HG03159 (cell line): Measurements from ENCODE around the gene SERPINB1.
"Not testable (repeated sequence)": the region's sequence is repeated elsewhere in the genome, so short reads cannot be mapped to it uniquely, and the experiment has no call there.

Experiments used
- ATAC-seq: cut with Tn5 transposase; IDR thresholded peaks from one replicate; pipeline ENCODE4 v1.9.1; 2021; ENCODE audit warnings: mild to moderate bottlenecking, moderate library complexity; ENCODE audit not compliant: unreplicated experiment

The SERPINB1 gene

DNA sequence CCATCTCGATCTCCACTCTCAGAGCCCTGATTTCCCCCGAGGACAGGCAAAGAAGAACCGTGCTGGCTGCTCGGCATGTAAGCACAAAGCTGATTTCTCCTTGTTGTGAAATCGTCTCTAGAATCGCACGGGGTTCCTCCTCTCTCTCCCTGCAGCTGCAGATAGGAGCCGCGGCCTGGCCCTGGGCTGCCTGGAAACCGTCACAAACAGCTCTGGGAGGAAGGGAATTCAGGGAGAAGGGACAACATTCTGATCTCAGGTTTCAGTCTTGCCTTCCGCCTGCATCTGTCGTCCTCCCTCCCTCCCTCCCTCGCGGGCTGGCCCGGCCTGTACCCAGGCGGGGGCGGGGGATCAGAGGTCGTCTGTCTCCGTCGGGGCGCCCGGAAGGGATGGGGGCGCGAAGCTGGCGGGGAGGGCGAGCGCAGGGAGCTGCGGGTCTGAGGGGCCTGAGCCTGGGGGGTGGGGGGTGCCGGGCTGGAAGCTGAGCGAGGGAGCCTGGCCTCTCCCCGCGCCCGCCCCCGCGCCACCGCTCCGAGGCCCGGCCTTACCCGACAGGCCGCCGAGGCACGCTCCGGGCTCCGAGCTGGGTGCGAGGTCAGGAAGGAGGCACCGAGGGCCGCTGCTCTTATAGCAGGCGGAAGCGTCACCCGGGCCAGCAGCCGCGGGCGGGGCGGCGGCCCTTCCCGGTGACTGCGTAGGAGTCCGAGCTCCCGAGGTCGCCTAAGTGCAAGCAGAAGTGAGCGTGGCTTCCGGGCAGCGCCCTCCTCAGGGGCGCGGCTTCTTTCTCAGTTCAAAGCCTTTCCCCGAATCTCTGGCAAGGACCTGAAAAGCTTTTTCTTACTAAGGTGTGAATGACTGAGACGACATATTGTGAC, at the start of gene SERPINB1:
TSS of gene SERPINB1 (minus strand) at position 600 of the 875 bp plus-strand sequence. CDS start 1,277 bp downstream, outside the sequence.
- no peak for ATAC-seq

DNA sequence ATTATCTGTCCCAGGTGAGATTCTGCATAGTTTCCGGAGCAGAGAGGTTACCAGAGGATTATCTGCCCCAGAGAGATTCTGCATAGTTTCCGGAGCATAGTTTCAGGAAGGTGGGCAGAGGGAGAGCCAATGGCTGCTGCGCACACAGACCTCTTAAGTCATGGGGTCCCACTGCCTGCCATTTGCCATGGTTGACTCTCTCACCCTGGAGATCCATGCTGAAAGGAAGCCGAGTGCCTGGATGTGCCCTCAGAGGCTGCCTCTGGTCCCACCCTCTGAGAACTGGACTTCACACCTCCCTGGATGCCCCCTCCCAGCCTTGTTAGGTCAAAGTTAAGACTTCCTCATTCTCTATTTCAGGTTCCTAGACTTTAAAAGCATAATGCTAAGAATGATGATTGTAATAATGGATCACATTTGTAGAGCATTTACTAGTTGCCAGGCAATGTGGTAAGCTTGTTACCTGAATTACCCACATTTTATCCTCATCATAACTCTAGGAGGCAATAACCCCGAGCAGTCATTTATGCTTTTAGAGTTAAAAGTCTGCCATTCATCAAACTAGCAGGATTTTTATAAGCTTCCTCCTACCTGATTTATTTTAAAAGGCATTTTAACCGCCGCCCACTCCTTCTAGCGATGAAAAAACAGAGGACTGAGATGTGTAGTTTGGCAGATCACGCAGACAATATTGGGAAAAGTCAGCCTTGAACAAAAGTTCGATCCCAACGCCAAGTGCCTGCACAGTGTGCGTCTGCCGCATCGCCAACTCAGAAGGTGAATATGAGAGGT, 49.5 kb upstream of the SERPINB1 start:
- ATAC-seq, result no peak

GRCh38 chr6:2885967-2886735, 44.5 kb upstream of the SERPINB1 start:
- no peak for ATAC-seq

- no peak for ATAC-seq
These were observed 43.1 kb upstream of the SERPINB1 start for GRCh38 chr6:2884804-2885203.

GRCh38 chr6:2883673-2884072, 42.0 kb upstream of the SERPINB1 start:
- ATAC-seq, result no peak

DNA sequence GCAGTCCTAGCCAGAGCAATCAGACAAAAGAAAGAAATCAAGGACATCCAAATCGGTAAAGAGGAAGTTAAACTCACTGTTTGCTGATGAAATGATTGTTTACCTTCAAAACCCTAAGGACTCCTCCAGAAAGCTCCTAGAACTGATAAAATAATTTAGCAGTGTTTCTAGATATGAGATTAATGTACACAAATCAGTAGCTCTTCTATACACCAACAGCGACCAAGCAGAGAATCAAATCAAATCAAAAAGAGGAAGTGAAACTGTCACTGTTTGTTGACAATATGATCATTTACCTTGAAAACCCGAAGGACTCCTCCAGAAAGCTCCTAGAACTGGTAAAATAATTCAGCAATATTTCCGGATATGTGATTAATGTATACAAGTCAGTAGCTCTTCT, 39.8 kb upstream of the SERPINB1 start:
- ATAC-seq, result no peak

DNA sequence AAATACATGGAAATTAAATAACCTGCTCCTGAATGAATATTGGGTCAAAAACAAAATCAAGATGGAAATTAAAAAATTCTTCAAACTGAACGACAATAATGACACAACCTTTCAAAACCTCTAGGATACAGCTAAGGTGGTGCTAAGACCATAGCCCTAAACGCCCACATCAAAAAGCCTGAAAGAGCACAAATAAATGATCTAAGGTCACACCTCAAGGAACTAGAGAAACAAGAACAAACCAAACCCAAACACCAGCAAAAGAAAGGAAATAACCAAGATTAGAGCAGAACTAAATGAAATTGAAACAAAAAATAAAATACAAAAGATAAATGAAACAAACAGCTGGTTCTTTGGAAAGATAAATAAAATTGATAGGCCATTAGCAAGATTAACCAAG, 38.5 kb upstream of the SERPINB1 start:
- not testable (repeated sequence) for ATAC-seq

DNA sequence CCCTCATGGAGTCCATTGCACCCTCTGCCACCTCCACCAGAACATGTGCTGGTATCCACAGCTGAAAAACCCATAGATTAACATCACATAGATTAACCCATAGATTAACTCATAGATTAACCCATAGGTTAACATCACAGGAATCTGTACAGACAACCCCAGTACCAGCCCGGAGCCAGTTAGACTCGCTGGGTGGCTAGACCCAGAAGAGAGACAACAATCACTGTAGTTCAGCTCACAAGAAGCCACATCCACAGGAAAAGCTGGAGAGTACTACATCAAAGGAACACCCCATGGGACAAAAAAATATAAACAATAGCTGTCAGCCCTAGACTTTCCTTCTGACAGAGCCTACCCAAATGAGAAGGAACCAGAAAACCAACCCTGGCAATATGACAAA, 36.3 kb upstream of the SERPINB1 start:
- no peak for ATAC-seq

DNA sequence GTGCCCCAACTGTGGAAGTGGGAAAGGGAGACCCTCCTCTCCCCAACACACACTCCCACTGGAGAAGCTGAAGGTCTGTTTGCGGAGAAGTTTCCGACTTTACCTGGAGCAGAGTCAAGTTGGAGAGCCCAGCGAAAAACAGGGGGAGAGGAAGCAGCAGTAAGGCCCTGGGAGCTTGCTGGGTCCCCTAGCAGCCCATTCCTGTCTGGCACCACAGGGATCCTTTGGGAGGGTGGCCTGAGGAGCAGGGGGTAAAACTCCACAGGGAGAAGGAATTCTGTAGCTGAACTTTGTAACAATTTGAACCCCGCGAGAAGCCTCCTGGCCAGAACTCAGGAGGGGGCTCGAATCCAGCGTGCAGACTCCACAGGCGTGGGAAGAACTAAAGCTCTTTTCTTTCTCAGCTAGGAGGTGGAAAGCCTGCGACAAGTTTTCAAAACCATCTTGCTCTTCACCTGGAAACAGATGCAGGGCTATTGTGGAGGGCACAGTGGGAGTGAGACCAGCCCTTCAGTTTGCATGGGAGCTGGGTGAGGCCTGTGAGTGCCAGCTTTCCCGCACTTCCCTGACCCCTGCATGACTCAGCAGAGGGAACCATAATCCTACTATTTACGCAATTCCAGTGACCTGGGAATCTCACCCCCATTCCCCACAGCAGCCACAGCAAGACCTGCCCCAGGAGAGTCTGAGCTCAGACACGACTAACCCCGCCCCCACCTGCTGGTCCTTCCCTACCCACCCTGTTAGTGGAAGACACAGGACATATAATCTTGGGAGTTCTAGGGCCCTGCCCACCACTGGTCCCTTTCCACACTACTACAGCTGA, 35.6 kb upstream of the SERPINB1 start:
- no peak for ATAC-seq

DNA sequence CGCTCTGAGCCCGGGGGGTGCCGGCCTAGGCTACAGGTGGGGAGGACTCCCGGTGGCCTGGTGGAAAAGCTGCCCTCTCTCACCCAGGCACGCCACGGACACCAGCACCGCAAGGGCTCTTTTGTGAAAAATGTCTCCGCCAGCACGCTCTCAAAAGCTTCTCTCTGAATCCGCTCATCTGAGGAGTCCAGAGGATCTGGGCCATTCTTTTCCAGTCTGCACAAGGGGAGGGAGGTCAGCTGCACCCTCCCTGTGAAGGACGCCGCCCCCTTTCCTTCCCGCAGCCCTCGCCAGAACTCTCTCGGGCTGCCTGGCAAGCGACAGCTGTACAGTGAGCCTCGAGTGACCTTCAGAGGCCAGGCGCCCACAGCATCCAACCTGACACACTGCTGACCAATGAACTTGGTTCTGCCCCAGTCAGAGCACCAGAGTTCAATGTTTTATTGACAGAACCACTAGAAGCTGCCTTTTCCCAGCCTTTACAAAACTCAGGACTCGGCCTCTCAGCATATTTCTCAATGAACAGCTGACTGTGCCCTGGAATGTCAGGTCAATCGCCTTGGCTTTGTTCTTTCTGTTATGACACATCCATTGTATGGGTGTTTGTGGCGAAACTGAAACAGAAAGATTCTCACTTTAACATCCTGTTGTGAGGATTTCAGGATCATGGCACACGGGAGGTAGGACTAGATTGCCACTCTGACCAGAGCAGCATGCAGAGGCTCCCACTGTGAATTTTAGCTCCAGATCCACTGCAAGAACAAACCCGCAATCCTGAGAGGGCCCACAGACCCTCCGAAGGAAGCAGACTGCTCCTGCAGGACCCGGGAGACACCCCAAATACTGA, 34.8 kb upstream of the SERPINB1 start:
- peak; percentile 32 for ATAC-seq

DNA sequence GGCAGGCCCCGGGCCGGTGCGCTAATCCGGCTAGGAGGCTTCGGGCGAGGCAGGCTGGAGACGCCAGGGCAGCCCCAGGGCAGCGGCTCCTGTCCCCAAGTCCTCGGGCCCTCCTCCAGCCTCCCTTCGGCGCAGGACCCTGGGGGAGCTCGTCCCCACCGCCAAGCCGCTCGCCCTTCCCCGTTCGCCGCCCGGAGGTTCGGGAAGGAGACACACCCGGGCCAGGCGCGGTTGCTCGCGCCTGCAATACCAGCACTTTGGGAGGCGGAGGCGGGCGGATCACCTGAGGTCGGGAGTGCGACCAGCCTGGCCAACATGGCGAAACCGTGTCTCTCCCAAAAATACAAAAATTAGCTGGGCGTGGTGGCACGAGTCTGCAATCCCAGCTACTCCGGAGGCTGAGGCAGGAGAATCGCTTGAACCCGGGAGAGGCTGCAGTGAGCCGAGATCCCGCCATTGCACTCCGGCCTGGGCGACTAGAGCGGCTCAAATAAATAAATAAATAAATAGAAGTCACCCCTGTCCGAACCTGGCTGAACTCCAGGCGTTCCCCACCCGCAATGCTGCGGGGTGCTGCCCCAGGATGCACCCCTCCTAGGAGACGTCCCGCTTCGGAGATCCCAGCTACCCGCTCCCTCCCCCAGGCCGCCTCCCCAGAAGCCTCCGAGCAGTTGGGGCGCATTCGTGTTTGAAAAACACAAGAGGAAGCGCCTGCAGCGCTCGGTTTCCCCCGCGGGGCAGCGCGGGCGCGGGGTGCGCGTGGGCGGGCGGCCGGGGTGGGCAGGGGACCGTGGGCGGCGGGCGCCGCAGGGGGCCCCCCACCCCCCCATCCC, 33.9 kb upstream of the SERPINB1 start:
- peak; percentile 33 for ATAC-seq

DNA sequence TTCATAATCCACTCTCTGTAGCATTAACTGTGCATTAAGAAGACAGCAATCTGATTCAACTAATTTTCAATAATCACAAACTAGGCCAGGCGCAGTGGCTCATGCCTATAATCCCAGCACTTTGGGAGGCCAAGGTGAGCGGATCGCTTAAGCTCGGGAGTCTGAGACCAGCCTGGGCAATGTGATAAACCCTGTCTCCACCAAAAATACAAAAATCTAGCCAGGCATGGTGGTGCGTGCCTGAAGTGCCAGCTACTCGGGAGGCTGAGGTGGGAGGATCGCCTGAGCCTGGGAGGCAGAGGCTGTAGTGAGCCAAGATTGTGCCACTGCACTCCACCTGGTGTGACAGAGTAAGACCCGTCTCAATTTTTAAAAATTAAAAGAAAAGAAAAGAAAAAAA, 32.0 kb upstream of the SERPINB1 start:
- ATAC-seq, result no peak

DNA sequence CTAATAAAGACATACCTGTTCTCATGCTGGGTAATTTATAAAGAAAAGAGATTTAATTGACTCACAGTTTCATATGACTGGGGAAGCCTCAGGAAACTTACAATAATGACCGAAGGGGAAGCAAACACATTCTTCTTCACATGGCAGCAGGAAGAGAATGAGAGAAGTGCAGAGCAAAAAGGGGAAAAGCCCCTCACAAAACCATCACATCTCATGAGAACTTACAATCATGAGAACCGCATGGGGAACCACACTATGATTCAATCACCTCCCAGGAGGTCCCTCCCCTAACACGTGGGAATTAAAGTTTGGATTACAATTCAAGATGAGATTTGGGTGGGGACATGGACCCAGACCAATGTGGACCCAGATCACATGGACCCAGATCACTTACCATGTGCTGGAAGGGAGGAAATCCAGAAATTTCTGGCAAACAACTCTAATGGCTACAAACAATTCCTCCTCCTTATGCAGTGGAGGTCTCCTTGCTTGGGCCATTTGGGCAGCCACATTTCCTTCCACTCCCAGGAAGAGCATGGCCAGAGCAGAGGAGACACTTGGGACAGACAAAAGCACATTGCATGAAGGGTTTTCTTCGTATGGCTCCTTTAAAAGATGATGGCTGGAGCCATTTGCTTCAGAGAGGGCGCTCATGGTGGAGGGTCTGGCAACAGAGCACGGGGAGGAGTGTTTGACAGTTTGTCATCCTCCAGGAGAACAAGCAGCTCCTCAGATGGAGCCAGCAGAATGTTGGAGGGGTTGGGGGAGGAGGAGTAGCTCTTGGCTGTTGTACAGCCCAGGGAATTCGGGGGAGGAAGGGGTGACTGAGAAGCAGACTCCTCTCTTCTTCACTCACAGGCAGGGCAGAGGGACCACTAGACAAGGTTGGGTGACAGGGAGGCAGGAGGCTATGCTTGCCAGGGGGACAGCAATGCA, 31.0 kb upstream of the SERPINB1 start:
- ATAC-seq, result no peak

GRCh38 chr6:2871953-2872352, 30.3 kb upstream of the SERPINB1 start:
- no peak for ATAC-seq

GRCh38 chr6:2871102-2871501, 29.4 kb upstream of the SERPINB1 start:
- ATAC-seq, result no peak

GRCh38 chr6:2870046-2870636, 28.5 kb upstream of the SERPINB1 start:
- no peak for ATAC-seq

DNA sequence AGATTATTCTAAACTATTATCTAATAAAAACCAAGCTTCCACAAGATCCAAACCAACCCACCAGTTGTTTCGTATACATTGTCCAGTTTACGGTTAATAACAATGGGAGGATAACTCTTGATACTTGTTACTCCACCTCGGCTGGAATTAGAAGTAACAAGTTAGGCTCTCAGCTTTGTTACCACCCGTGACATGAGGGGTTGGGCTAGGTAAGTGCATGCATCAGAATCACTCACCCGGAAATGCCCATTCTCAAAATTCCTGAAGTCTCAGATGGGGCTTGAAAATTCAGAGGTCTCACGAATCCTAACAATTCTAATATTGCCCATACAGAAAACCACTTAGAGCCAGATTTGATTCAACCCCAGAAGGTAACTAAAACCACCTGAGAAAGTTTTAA, 27.0 kb upstream of the SERPINB1 start:
- no peak for ATAC-seq
